Breast epithelium (tissue), 3 donors: ENCODE data around the gene BTBD1.

ENCODE experiments used
- CTCF ChIP-seq, 3 donors: fragments of 450-650 bp; IDR thresholded peaks; one replicate each; pipeline ENCODE4 v1.5.1; 2016 to 2017; ENCODE audit warnings: antibody characterized with exemption in 3 of 3, mild to moderate bottlenecking in 3 of 3, moderate library complexity in 3 of 3
- POLR2A ChIP-seq: fragments of 450-650 bp; IDR thresholded peaks from one replicate; pipeline ENCODE4 v1.6.1; 2016; ENCODE audit warnings: antibody characterized with exemption, mild to moderate bottlenecking, moderate library complexity
- POLR2AphosphoS5 ChIP-seq, 3 donors: sonication (generic); formaldehyde crosslinking; IDR thresholded peaks; one replicate each; pipeline ENCODE4 v1.6.1; 2017; ENCODE audit warnings: antibody characterized with exemption in 3 of 3

- no peak for TF ChIP-seq POLR2AphosphoS5 (IDR thresholded peaks at IDR 0.05)
- no peak for TF ChIP-seq CTCF (IDR thresholded peaks at IDR 0.05)
- TF ChIP-seq POLR2A: no peak
Measured at GRCh38 chr15:83046558-83047127, 20.4 kb downstream of the BTBD1 start.
